Bronchus fibroblast of lung (primary cell): ENCODE measurements around the gene UBTD1. TPM values are rescaled to one million over a fixed set of nuclear protein-coding genes. Genes with fewer than 3 reads are reported as not detected.

Experiments
- total RNA-seq: library from RNA; depleted of rRNA; stranded (reverse); fragments of >200 nt; gene quantifications from 2 replicates; pipeline ENCODE4 v1.2.3, GENCODE V29; 2015

Gene UBTD1, protein sequence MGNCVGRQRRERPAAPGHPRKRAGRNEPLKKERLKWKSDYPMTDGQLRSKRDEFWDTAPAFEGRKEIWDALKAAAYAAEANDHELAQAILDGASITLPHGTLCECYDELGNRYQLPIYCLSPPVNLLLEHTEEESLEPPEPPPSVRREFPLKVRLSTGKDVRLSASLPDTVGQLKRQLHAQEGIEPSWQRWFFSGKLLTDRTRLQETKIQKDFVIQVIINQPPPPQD
- 19.5 and 20.2 TPM in 2 replicates for total RNA-seq

DNA sequence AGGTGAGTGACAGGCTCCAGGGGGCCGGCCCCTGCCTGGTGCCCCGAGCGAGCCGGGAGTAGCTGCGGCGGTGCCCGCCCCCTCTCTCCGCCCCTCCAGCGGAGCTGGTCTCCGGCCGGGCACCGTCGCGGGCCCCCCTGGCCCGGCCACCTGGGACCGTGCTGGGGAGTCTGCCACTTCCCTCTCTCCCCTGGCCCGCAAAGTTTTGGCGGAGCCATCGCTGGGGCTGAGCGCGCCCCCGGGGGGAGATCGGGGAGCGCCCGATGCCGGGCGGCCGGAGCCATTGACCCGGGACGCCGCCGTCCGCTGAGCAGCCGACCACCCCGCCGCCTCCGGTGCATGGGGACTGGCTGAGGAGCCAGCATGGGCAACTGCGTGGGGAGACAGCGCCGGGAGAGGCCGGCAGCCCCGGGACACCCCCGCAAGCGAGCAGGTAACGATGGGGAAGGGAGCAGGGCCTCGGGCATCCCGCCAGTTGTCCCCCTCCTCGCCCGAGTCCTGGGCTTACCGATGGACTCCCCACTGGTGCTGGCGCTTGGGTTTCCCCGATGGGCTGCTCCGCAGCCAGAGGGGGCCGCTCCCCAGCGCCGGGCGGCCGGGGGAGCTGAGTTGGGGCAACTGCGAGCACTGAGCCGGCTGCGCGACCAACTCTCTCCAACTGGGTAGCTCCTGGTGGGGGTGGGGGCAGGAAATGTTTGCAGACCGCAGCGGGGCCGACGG is at the start of gene UBTD1:
Gene UBTD1, plus strand, starts transcription at position 84 of the 720 bp plus-strand sequence. Its CDS starts 280 bp downstream, at position 364.

DNA sequence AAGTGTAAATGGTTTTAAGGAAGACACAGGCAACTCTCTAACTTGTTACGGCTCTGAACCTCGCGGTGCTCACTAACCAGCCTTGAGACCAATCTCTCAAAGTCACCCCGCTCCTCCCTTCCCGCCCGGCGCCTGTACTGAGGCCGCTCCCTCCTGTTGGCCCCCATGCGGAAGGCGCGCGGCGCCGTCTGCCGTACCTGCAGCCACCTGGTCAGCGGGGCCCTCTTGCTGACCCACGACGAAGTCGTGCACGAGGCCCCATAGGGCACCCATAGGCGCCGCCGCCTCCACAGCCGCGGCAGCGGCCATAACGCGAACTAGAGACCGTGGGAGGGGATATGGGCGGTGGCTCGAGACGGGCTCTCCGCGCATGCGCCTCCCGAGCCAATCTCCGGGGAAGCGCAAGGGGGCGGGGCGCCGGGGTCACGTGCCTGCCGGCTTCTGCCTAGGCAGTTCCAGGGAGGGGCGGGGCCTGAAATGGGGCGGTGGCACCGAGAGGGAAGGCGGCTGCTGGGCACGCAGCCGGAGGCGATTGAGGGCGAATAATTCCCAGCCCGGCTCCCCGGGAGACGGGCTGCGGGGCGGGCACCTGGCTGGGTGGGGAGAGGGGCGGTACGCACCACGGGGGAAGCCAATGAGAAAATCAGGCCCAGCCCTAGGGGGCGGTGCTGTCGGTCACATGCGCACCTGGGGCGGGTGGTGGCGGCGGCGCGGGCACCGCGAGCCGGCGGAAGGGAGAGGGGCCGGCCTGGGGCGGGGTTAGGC is 466 bp upstream of the UBTD1 start, which contains the start of gene MMS19:
Gene MMS19, minus strand, starts transcription at position 347 of the 765 bp plus-strand sequence. Its CDS starts 38 bp downstream, at position 309.

DNA sequence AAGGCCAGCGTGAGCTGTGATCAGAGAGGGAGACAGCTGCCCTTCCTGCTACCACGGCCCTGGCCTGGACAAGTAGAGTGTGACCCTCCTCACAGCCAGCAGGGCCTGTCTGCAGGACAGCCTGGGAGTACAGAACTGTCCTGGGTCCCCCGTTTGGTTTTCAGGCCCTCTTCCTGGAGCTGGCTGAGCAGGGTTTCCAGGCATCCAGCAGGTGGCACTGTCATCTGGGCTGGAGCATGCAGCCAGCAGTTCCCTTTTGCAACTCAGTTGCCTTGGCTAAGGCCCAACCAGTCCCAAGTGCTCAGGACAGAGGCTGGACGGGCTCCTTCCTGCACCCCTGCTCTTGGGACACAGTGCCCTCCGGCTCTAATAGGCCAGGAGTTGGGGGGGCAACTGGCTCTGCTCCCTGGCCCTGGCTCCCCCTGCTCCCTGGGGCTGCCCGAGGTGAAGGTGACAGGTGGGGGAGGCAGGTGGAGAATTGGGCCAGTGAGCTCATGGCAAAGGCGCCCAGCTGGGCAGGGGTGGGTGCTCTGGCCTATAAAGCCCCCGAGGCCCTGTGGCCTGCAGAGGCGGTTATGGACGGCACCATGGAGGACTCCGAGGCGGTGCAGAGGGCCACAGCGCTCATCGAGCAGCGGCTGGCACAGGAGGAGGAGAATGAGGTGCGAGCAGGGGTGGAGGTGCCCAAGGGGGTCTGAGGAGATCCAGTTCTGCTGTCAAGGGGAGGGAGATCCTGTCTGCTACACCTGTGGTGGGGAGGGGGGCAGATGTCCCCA is 73.7 kb downstream of the UBTD1 start, which contains the start of gene ANKRD2:
Gene ANKRD2, plus strand, starts transcription at position 566 of the 776 bp plus-strand sequence. Its CDS starts 10 bp downstream, at position 576.

DNA sequence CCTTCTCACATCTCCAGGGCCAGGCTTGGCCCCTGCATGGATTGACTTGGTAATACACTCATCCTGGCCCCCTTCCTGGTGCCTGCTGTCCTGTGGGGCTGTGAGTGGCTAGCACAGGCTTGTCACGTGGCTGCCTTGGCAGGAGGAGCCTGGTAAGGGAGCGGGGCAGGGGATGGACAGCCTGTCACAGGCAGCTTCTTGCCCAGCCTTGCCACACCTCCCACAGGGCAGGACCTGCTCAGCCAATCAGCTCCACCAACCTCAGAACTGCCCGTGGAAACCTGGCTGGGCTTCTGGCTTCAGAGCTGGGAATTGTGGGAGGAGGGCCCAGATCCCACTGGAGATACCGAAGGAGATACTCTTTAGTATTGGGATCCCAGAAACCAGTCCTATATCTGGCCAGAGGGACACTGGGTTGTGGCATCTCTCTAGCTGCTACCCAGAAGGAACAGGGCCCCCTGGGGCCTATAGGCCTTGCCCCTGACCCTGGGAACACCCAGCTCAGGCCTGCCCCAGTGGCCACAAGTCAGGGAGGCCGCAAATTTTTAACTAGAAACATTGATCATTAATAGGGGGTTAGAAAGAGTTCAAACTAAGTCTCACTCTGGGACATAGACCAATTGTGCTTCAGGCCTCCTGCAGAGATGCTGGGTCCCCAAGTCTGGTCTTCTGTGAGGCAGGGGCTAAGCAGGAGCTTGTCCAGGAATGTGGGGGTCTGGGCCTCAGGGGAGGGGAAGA is 85.5 kb downstream of the UBTD1 start, which contains the start of gene HOGA1:
Gene HOGA1, plus strand, starts transcription at position 330 of the 738 bp plus-strand sequence. Its CDS starts 315 bp downstream, at position 645.

DNA sequence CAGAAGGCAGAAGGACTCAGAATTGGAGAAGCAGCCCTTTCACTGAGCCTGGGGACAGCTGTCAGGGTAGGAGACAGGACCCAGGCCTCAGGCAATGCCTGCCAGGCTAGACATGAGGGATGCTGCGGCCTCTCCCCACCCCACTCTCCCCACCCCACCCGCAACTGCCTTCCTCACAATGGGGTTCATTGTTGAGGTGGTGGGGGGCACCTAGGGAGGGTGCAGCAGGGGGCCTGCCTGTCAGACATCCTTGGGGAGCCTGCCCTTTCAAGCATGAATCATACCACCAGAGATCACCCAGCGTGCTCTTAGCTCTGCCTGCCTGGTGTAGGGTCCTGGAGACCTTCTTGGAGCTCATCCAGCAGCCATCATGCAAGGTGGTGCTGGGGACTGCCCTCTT is 90.8 kb downstream of the UBTD1 start, which contains the start of gene C10orf62:
Gene C10orf62, plus strand, starts transcription at position 243 of the 400 bp plus-strand sequence. CDS start 177 bp downstream, outside the sequence.

Other genes starting within 250 kb of the UBTD1 start
- 11.3 and 16.5 TPM in 2 replicates for gene ARHGAP19, start 206.3 kb upstream of the UBTD1 start, total RNA-seq
- 1.0 and 1.6 TPM in 2 replicates for gene FRAT1, start 179.7 kb upstream of the UBTD1 start, total RNA-seq
- gene FRAT2, start 164.2 kb upstream of the UBTD1 start, total RNA-seq, result 2.7 and 3.7 TPM in 2 replicates
- 20.7 and 21.0 TPM in 2 replicates for gene RRP12, start 97.6 kb upstream of the UBTD1 start, total RNA-seq
- 519 and 549 TPM in 2 replicates for gene PGAM1, start 72.7 kb upstream of the UBTD1 start, total RNA-seq
- 55.8 and 65.1 TPM in 2 replicates for gene EXOSC1, start 52.9 kb upstream of the UBTD1 start, total RNA-seq
- gene ZDHHC16, start 52.7 kb upstream of the UBTD1 start, total RNA-seq, result 54.1 and 54.3 TPM in 2 replicates
- 97.0 and 103 TPM in 2 replicates for gene MMS19, start 502 bp upstream of the UBTD1 start, total RNA-seq
- gene ANKRD2, start 73.9 kb downstream of the UBTD1 start, total RNA-seq, result 0.89 and 1.0 TPM in 2 replicates
- gene HOGA1, start 85.5 kb downstream of the UBTD1 start, total RNA-seq, result 0.67 and 1.0 TPM in 2 replicates
- gene C10orf62, start 90.8 kb downstream of the UBTD1 start, total RNA-seq, result not detected in 2 replicates
- 6.2 and 9.4 TPM in 2 replicates for gene MORN4, start 134.6 kb downstream of the UBTD1 start, total RNA-seq
- 22.2 and 22.3 TPM in 2 replicates for gene PI4K2A, start 141.7 kb downstream of the UBTD1 start, total RNA-seq
- gene AVPI1, start 188.3 kb downstream of the UBTD1 start, total RNA-seq, result 21.4 and 24.5 TPM in 2 replicates
- 36.3 and 44.9 TPM in 2 replicates for gene MARVELD1, start 214.8 kb downstream of the UBTD1 start, total RNA-seq
- 10.1 and 10.7 TPM in 2 replicates for gene ZFYVE27, start 238.2 kb downstream of the UBTD1 start, total RNA-seq